Colonic mucosa (tissue), 4 donors: Measurements from ENCODE around the gene S100A1. TPM values are rescaled to one million over a fixed set of nuclear protein-coding genes. Genes with fewer than 3 reads are reported as not detected.

Experiments
- DNase-seq: peaks from one replicate; pipeline ENCODE4 v3.0.0-alpha.2; 2020
- H3K27ac ChIP-seq: fragments of 200-600 bp; one replicate; pipeline ENCODE4 v1.8.0; 2021
- H3K27me3 ChIP-seq: fragments of 200-600 bp; one replicate; pipeline ENCODE4 v1.8.0; 2021
- H3K36me3 ChIP-seq: fragments of 200-600 bp; one replicate; pipeline ENCODE4 v1.8.0; 2021
- H3K4me1 ChIP-seq: fragments of 200-600 bp; one replicate; pipeline ENCODE4 v1.8.0; 2021; ENCODE audit warnings: mild to moderate bottlenecking
- H3K4me3 ChIP-seq: fragments of 200-600 bp; one replicate; pipeline ENCODE4 v1.8.0; 2021
- H3K9ac ChIP-seq, 2 donors: one replicate each; pipeline ENCODE4 v1.7.0; 2013; ENCODE audit warnings: control low read depth in 2 of 2, low read depth in 2 of 2, low read length in 2 of 2
- H3K9me3 ChIP-seq: fragments of 200-600 bp; one replicate; pipeline ENCODE4 v1.8.0; 2021
- CTCF ChIP-seq: fragments of 200-600 bp; IDR thresholded peaks from one replicate; pipeline ENCODE4 v1.8.0; 2022; ENCODE audit warnings: antibody characterized with exemption, mild to moderate bottlenecking
- intact Hi-C: fragments of 100-400 bp; cut with DNase I; formaldehyde crosslinking; loops from one replicate; pipeline ENCODE4 v1.14.1; 2022
- total RNA-seq, 2 donors: library from RNA; stranded (reverse); fragmentation: NEBNext Ultra II Directional in 1 of 2; extraction: Animal tissue kit (Norgen Biotek cat#: 25700) in 1 of 2; gene quantifications; one replicate each; pipeline ENCODE4 v1.2.1, GENCODE V29; 2021
- donor health status: healthy.
- donor health status: DM: no; HTN: no; CAD: no.
- donor health status: DM: no; HTN: no; CAD: no.

The S100A1 gene
- total RNA-seq, 2 donors from 2014 or later: 0.69 to 1.5 TPM

GRCh38 chr1:153614189-153614900 is 13.9 kb upstream of the S100A1 start:
- peak overlapping the region in 1 of 2 donors; percentile 64 for H3K9ac ChIP-seq
- peaks cover 16% of the 10 kb centered on the region for H3K4me1 ChIP-seq
- peak overlapping the region; percentile 67 for H3K27ac ChIP-seq
- no peaks in the 10 kb centered on the region for H3K36me3 ChIP-seq
- H3K4me3 ChIP-seq: no peak overlapping the region
- no peak for TF ChIP-seq CTCF
- no peaks in the 10 kb centered on the region for H3K9me3 ChIP-seq
- intact Hi-C loops: no loop called here
- H3K27me3 ChIP-seq: no peaks in the 10 kb centered on the region
- DNase-seq: no peak

GRCh38 chr1:153614906-153615305 is 13.3 kb upstream of the S100A1 start:
- Histone ChIP-seq H3K9me3 (no peaks in the 10 kb centered on the region), H3K4me1 (peaks cover 10% of the 10 kb centered on the region), H3K27me3 (no peaks in the 10 kb centered on the region), H3K4me3 (peak overlapping the region; percentile 29), H3K36me3 (no peaks in the 10 kb centered on the region), H3K27ac (peak overlapping the region; percentile 67), H3K9ac (peak overlapping the region in 1 of 2 donors; percentile 64)
- intact Hi-C loops: loop anchor here (5.0 kb wide), 1 partner anchor 103 kb away; no protein-coding TSS in a partner anchor
- TF ChIP-seq CTCF: no peak
- DNase-seq: no peak

GRCh38 chr1:153615406-153615805 is 12.8 kb upstream of the S100A1 start:
- Histone ChIP-seq H3K9me3 (no peaks in the 10 kb centered on the region), H3K4me3 (peak overlapping the region; percentile 29), H3K36me3 (no peaks in the 10 kb centered on the region), H3K4me1 (peaks cover 10% of the 10 kb centered on the region), H3K27ac (peak overlapping the region; percentile 67), H3K27me3 (no peaks in the 10 kb centered on the region), H3K9ac (peak overlapping the region; percentile 64)
- DNase-seq: no peak
- TF ChIP-seq CTCF: no peak
- intact Hi-C loops: loop anchor here (5.0 kb wide), 1 partner anchor 103 kb away; no protein-coding TSS in a partner anchor

GRCh38 chr1:153616144-153616916 is 11.9 kb upstream of the S100A1 start, which contains the start of gene S100A14:
Gene S100A14, minus strand, starts transcription at chr1:153616325. Its CDS starts 467 bp downstream, at chr1:153615858.
- intact Hi-C loops: loop anchor here (5.0 kb wide), 1 partner anchor 104 kb away; no protein-coding TSS in a partner anchor
- no peaks in the 10 kb centered on the region for H3K27me3 ChIP-seq
- H3K9me3 ChIP-seq: no peaks in the 10 kb centered on the region
- DNase-seq: peak; percentile 94
- H3K9ac ChIP-seq: peak within 1 kb of the TSS; percentile 64
- TF ChIP-seq CTCF: no peak
- H3K27ac ChIP-seq: peak within 1 kb of the TSS; percentile 67
- peak within 1 kb of the TSS; percentile 29 for H3K4me3 ChIP-seq
- no peaks in the 10 kb centered on the region for H3K36me3 ChIP-seq
- peaks cover 6% of the 10 kb centered on the region for H3K4me1 ChIP-seq

- peak overlapping the region in 1 of 2 donors; percentile 64 for H3K9ac ChIP-seq
- H3K9me3 ChIP-seq: no peaks in the 10 kb centered on the region
- no peaks in the 10 kb centered on the region for H3K27me3 ChIP-seq
- H3K4me3 ChIP-seq: no peak overlapping the region
- peak overlapping the region; percentile 67 for H3K27ac ChIP-seq
- peaks cover 6% of the 10 kb centered on the region for H3K4me1 ChIP-seq
- intact Hi-C loops: loop anchor here (5.0 kb wide), 1 partner anchor 105 kb away; no protein-coding TSS in a partner anchor
- no peak for TF ChIP-seq CTCF
- no peak for DNase-seq
- H3K36me3 ChIP-seq: no peaks in the 10 kb centered on the region
These were observed 11.3 kb upstream of the S100A1 start for GRCh38 chr1:153616917-153617311.
